C4-2B (cell line): ENCODE measurements around the gene PTPRN2.

Source experiments
- H3K27ac ChIP-seq: fragments of 450-650 bp; 2 replicates; pipeline ENCODE4 v1.5.1; 2017
- CTCF ChIP-seq: fragments of 450-650 bp; conservative IDR thresholded peaks from 2 replicates; pipeline ENCODE4 v1.5.1; 2017; ENCODE audit warnings: mild to moderate bottlenecking
- ZFX ChIP-seq: fragments of 450-650 bp; IDR thresholded peaks from 2 replicates; pipeline ENCODE4 v1.6.1; 2017

The PTPRN2 gene

GRCh38 chr7:158473221-158473620, 114.4 kb downstream of the PTPRN2 start:
- no peak overlapping the region for H3K27ac ChIP-seq
- TF ChIP-seq CTCF (no peak), ZFX (no peak)

DNA sequence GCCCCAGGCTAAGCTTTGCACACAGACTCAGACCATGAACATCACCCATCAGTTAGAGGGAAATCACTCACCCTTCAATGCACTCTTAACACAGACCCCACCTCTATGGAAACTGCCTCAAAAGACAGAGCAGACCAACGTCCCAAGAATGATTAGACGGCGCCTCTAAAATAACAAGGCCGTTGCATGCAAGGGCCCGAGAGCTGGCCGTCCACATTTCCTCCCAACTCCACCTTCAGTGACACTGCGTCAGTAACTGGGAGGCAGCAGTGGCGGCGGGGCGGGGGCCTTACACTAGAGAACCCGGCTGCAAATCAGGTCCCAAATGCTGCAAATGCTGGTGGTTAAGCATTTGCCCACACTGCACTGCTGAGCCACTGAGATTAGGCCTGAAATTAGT, 115.0 kb downstream of the PTPRN2 start:
- TF ChIP-seq CTCF = no peak
- TF ChIP-seq ZFX = no peak
- H3K27ac ChIP-seq = no peak overlapping the region

DNA sequence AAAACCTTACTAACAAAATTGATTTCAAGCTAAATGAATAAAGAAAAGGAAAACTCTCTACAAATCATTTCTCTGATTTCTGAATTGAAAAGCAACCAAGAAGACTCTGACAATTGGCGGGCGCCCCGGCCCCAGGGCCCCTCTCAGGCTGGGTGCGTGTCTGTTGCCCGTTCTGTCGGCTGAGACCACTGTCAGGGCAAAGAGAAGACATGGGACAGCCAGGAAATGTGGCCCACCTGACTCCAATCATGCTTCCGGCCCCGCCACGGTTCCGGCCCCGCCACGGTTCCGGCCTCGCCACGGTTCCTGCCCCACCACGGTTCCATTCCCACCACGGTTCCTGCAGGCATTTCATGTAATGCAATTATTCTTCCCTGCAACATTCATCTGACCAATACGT, 115.9 kb downstream of the PTPRN2 start:
- TF ChIP-seq CTCF = no peak
- TF ChIP-seq ZFX = no peak
- no peak overlapping the region for H3K27ac ChIP-seq

DNA sequence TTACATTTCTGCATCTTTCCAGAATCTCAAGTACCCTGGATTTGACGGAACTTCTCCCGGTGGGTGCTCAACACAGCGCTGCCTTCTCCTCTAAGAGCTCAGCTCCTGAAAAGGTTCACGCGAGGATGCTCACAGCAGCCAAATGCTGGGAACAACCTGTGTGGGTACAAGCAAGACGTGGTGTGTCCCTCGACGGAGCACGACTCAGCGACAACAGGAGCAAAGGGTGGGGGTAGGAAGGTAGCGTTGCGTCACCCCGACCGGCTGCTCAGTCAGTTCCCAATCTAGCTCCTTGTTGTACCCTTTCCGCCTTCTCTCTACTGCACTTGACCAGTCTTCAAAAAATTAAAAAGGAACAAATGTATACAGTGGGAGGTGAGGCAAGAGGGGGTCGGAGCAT, 117.3 kb downstream of the PTPRN2 start:
- no peak overlapping the region for H3K27ac ChIP-seq
- TF ChIP-seq CTCF (no peak), ZFX (no peak)

- no peak overlapping the region for H3K27ac ChIP-seq
- no peak for TF ChIP-seq ZFX
- no peak for TF ChIP-seq CTCF
These were observed 118.1 kb downstream of the PTPRN2 start for GRCh38 chr7:158469396-158470051.

GRCh38 chr7:158468700-158469296, 118.8 kb downstream of the PTPRN2 start:
- H3K27ac ChIP-seq = no peak overlapping the region

More at GRCh38 chr7:158468700-158469296, 118.8 kb downstream of the PTPRN2 start:
- TF ChIP-seq ZFX (no peak), CTCF (no peak)
